HG03103 (cell line): Measurements from ENCODE around the gene AHCYL2.
"Not testable (repeated sequence)": the region's sequence is repeated elsewhere in the genome, so short reads cannot be mapped to it uniquely, and the experiment has no call there.

ENCODE experiments used
- ATAC-seq: cut with Tn5 transposase; IDR thresholded peaks from one replicate; pipeline ENCODE4 v1.9.1; 2021; ENCODE audit warnings: low read depth; ENCODE audit not compliant: unreplicated experiment

AHCYL2 gene

GRCh38 chr7:129444776-129445175, 219.9 kb downstream of the AHCYL2 start:
- ATAC-seq, result not testable (repeated sequence)

- ATAC-seq, result not testable (repeated sequence)
Measured at GRCh38 chr7:129446925-129447324, 222.1 kb downstream of the AHCYL2 start.

- ATAC-seq, result not testable (repeated sequence)
Measured at GRCh38 chr7:129447445-129447844, 222.6 kb downstream of the AHCYL2 start.

- ATAC-seq, result not testable (repeated sequence)
Measured at GRCh38 chr7:129448608-129449007, 223.8 kb downstream of the AHCYL2 start.

DNA sequence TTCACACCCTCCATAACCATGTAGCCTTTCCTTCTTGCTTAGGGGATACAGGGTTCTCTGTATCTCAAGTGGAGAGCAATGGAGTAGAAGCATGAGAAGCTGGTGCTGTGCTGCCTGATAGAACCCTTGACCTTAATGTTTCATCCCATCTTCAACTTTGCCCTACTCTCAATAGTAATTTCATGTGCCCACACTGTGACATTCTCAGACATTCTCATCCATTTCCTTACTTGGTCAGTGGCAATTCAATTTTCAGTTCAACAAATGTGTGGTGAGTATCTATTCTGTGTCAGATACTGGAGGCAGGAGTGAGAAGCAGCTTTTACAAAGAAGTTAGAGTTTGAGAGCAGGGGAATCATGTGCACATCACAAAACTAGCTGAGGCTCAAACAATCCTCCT, 225.5 kb downstream of the AHCYL2 start:
- ATAC-seq, result no peak

GRCh38 chr7:129452589-129453231, 227.9 kb downstream of the AHCYL2 start:
- no peak for ATAC-seq

GRCh38 chr7:129453510-129454248, 228.8 kb downstream of the AHCYL2 start:
- ATAC-seq, result no peak

DNA sequence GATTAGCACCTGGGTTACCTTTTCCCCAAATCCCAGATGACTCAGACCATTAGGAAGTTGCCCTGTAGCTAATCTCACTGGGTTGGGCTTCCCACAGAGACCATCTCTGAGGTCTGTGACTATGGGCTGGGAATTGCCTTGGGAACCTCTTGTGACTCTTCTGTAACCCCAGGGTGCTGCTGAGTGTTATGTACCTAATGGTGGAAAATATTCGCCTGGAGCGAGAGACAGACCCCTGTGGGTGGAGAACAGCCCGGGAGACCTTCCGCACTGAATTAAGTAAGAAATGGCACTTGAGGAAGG, 229.4 kb downstream of the AHCYL2 start:
- ATAC-seq, result no peak

DNA sequence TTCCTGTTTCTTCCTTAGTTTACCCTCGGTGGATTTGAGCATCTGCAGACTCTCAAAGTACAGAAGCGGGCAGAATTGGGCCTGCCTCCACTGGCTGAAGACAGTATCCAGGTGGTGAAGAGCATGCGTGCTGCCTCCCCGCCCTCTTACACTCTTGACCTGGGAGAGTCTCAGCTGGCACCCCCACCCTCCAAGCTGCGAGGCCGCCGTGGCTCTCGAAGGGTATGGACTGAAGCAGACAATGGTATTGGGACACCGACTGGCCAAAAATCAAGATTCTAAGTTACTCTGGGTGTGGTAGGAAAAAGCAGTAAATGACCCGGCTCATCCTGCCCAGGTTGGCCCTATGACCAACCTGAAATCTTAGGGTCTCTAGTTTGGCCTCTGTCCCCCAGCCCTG, 231.6 kb downstream of the AHCYL2 start:
- ATAC-seq, result no peak

GRCh38 chr7:129457101-129457500, 232.3 kb downstream of the AHCYL2 start:
- no peak for ATAC-seq

- ATAC-seq, result no peak
Measured at GRCh38 chr7:129458171-129458570, 233.3 kb downstream of the AHCYL2 start.

DNA sequence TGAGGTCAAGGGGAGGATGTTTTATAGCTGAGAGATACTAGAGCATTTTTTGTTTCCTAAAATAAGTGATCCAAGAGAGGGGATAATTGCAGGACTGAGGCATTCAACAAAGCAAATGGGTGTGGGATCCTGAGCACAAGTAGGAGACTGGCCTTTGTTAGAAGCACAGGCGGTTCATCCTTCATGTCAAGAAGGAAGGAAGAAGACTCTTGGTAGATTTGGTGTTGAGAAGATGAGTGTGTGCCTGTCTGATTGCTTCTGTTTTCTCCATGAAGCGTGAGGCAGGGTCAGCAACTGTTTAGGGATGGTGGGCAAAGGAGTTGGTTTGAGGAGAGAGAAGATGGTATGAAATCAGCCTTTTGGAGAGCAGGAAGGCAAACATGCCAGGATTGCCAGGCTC, 237.0 kb downstream of the AHCYL2 start:
- ATAC-seq, result no peak

- no peak for ATAC-seq
Measured at GRCh38 chr7:129462420-129462819, 237.6 kb downstream of the AHCYL2 start.

GRCh38 chr7:129464194-129464593, 239.4 kb downstream of the AHCYL2 start:
- ATAC-seq, result no peak

- ATAC-seq, result no peak
Measured at GRCh38 chr7:129465080-129465479, 240.2 kb downstream of the AHCYL2 start.

GRCh38 chr7:129466796-129467195, 242.0 kb downstream of the AHCYL2 start:
- ATAC-seq, result no peak

GRCh38 chr7:129468087-129468486, 243.3 kb downstream of the AHCYL2 start:
- ATAC-seq, result no peak

- ATAC-seq, result no peak
Measured at GRCh38 chr7:129468547-129468946, 243.7 kb downstream of the AHCYL2 start.

DNA sequence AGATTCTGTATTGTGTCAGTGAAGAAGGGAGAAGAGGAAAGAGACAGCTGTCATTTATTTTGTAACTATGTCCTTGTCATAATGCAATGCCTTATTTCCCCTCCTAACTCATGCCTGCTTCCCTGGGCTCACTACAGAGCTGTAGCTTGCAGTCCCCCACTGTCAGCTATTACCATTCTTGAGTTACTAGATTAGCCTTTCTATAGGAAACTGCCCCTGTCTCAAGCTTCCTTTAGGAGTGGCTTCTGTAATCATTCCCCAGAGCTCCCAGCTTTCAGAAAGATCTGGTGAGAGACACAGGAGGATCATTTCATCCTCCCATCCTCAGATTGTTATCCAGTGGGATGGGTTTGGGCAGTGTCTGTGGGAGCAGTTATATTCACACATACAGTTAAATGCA, 245.1 kb downstream of the AHCYL2 start:
- no peak for ATAC-seq

DNA sequence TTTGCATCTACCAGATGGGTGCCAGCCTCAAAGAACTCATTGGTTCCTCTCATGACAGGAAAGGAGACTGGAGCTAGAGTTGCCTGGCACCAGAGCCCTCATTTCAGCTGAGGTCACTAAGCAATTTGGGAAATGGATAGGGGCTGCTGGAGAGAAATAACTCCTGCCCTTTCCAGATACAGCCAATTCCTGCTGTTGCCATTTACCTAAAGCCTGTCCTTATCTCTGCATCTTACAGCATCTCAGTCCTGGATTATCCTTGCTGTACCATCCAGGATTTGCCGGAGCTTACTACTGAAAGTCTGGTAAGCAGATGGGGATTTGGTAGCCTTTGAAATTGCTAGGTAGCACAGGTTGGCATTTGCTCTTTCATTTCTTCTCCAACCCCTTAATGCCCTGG, 245.6 kb downstream of the AHCYL2 start:
- ATAC-seq, result no peak

- no peak for ATAC-seq
Measured at GRCh38 chr7:129471402-129471827, 246.6 kb downstream of the AHCYL2 start.

- not testable (repeated sequence) for ATAC-seq
Measured at GRCh38 chr7:129475931-129476330, 251.1 kb downstream of the AHCYL2 start.
